ENCODE measurements around the gene DIPK2A.

- no peak for TF ChIP-seq SMC3 (IDR thresholded peaks at IDR 0.05; ENCODE audit: low read depth, low read length)
- TF ChIP-seq RXRA (IDR thresholded peaks at IDR 0.05; ENCODE audit: borderline replicate concordance, low read depth): no peak
- TF ChIP-seq EP300 (IDR thresholded peaks at IDR 0.05; ENCODE audit: borderline replicate concordance in 1 of 2, low read depth in 1 of 2, low read length in 1 of 2): no peak
- no peak for TF ChIP-seq REST (IDR thresholded peaks at IDR 0.05; ENCODE audit: low read depth, low read length)
Measured at GRCh38 chr3:143970773-143971358, 757 bp upstream of the DIPK2A start.
